ENCODE data around the gene RFX1.
"Not testable (repeated sequence)": the region's sequence is repeated elsewhere in the genome, so short reads cannot be mapped to it uniquely, and the experiment has no call there.

RFX1 gene

GRCh38 chr19:13981467-13981866 lies 24.7 kb downstream of the RFX1 start:
- Mint-ChIP-seq H3K36me3 (ENCODE audit: low read depth) (peaks cover 8% of the 10 kb centered on the region), H3K27me3 (ENCODE audit: low read depth) (no peaks in the 10 kb centered on the region), H3K27ac (peak overlapping the region; percentile 45), H3K4me3 (no peak overlapping the region), H3K9me3 (no peaks in the 10 kb centered on the region), H3K4me1 (ENCODE audit: low read depth) (peaks cover 19% of the 10 kb centered on the region)

GRCh38 chr19:13981021-13981420 lies 25.1 kb downstream of the RFX1 start:
- peaks cover 17% of the 10 kb centered on the region for H3K4me1 Mint-ChIP-seq (ENCODE audit: low read depth)
- H3K36me3 Mint-ChIP-seq (ENCODE audit: low read depth) = peaks cover 9% of the 10 kb centered on the region
- H3K4me3 Mint-ChIP-seq = no peak overlapping the region
- H3K27ac Mint-ChIP-seq = peak overlapping the region; percentile 45
- no peaks in the 10 kb centered on the region for H3K27me3 Mint-ChIP-seq (ENCODE audit: low read depth)
- no peaks in the 10 kb centered on the region for H3K9me3 Mint-ChIP-seq

- H3K36me3 Mint-ChIP-seq (ENCODE audit: low read depth) = peaks cover 12% of the 10 kb centered on the region
- peaks cover 13% of the 10 kb centered on the region for H3K4me1 Mint-ChIP-seq (ENCODE audit: low read depth)
- H3K27ac Mint-ChIP-seq = no peak overlapping the region
- H3K27me3 Mint-ChIP-seq (ENCODE audit: low read depth) = no peaks in the 10 kb centered on the region
- H3K9me3 Mint-ChIP-seq = no peaks in the 10 kb centered on the region
- H3K4me3 Mint-ChIP-seq = no peak overlapping the region
These were observed 25.8 kb downstream of the RFX1 start for GRCh38 chr19:13980340-13980739.

GRCh38 chr19:13979686-13980085 lies 26.4 kb downstream of the RFX1 start:
- no peaks in the 10 kb centered on the region for H3K27me3 Mint-ChIP-seq (ENCODE audit: low read depth)
- no peak overlapping the region for H3K4me3 Mint-ChIP-seq
- H3K27ac Mint-ChIP-seq = no peak overlapping the region
- peaks cover 12% of the 10 kb centered on the region for H3K36me3 Mint-ChIP-seq (ENCODE audit: low read depth)
- no peaks in the 10 kb centered on the region for H3K9me3 Mint-ChIP-seq
- H3K4me1 Mint-ChIP-seq (ENCODE audit: low read depth) = peaks cover 12% of the 10 kb centered on the region

- Mint-ChIP-seq H3K4me3 (no peak overlapping the region), H3K4me1 (ENCODE audit: low read depth) (peaks cover 15% of the 10 kb centered on the region), H3K27ac (no peak overlapping the region), H3K36me3 (ENCODE audit: low read depth) (peaks cover 15% of the 10 kb centered on the region), H3K9me3 (no peaks in the 10 kb centered on the region), H3K27me3 (ENCODE audit: low read depth) (no peaks in the 10 kb centered on the region)
These were observed 26.9 kb downstream of the RFX1 start for GRCh38 chr19:13979244-13979615.

- Mint-ChIP-seq H3K36me3 (ENCODE audit: low read depth) (peaks cover 18% of the 10 kb centered on the region), H3K27ac (no peak overlapping the region), H3K4me1 (ENCODE audit: low read depth) (peaks cover 19% of the 10 kb centered on the region), H3K9me3 (no peaks in the 10 kb centered on the region), H3K27me3 (ENCODE audit: low read depth) (no peaks in the 10 kb centered on the region), H3K4me3 (no peak overlapping the region)
These were observed 27.5 kb downstream of the RFX1 start for GRCh38 chr19:13978351-13979243.

GRCh38 chr19:13977803-13978202 lies 28.3 kb downstream of the RFX1 start:
- Mint-ChIP-seq H3K27ac (no peak overlapping the region), H3K4me1 (ENCODE audit: low read depth) (peaks cover 19% of the 10 kb centered on the region), H3K9me3 (no peaks in the 10 kb centered on the region), H3K27me3 (ENCODE audit: low read depth) (no peaks in the 10 kb centered on the region), H3K4me3 (no peak overlapping the region), H3K36me3 (ENCODE audit: low read depth) (peaks cover 16% of the 10 kb centered on the region)

GRCh38 chr19:13976446-13976845 lies 29.7 kb downstream of the RFX1 start:
- H3K27ac Mint-ChIP-seq = no peak overlapping the region
- peaks cover 14% of the 10 kb centered on the region for H3K36me3 Mint-ChIP-seq (ENCODE audit: low read depth)
- H3K27me3 Mint-ChIP-seq (ENCODE audit: low read depth) = no peaks in the 10 kb centered on the region
- peaks cover 14% of the 10 kb centered on the region for H3K4me1 Mint-ChIP-seq (ENCODE audit: low read depth)
- H3K9me3 Mint-ChIP-seq = no peaks in the 10 kb centered on the region
- no peak overlapping the region for H3K4me3 Mint-ChIP-seq

GRCh38 chr19:13975870-13976269 lies 30.2 kb downstream of the RFX1 start:
- Mint-ChIP-seq H3K27ac (no peak overlapping the region), H3K4me1 (ENCODE audit: low read depth) (peaks cover 10% of the 10 kb centered on the region), H3K9me3 (no peaks in the 10 kb centered on the region), H3K4me3 (no peak overlapping the region), H3K27me3 (ENCODE audit: low read depth) (no peaks in the 10 kb centered on the region), H3K36me3 (ENCODE audit: low read depth) (peaks cover 14% of the 10 kb centered on the region)

GRCh38 chr19:13974073-13974472 lies 32.0 kb downstream of the RFX1 start:
- H3K27me3 Mint-ChIP-seq (ENCODE audit: low read depth) = no peaks in the 10 kb centered on the region
- H3K36me3 Mint-ChIP-seq (ENCODE audit: low read depth) = peaks cover 15% of the 10 kb centered on the region
- peaks cover 7% of the 10 kb centered on the region for H3K4me1 Mint-ChIP-seq (ENCODE audit: low read depth)
- H3K27ac Mint-ChIP-seq = peak overlapping the region; percentile 57
- H3K9me3 Mint-ChIP-seq = no peaks in the 10 kb centered on the region
- no peak overlapping the region for H3K4me3 Mint-ChIP-seq

- not testable (repeated sequence) for H3K4me1 Mint-ChIP-seq (ENCODE audit: low read depth); H3K9me3 Mint-ChIP-seq; H3K27me3 Mint-ChIP-seq (ENCODE audit: low read depth); H3K27ac Mint-ChIP-seq; H3K4me3 Mint-ChIP-seq
- H3K36me3 Mint-ChIP-seq (ENCODE audit: low read depth) = peaks cover 18% of the 10 kb centered on the region
These were observed 32.6 kb downstream of the RFX1 start for GRCh38 chr19:13973479-13973878.

GRCh38 chr19:13972368-13973155 lies 33.6 kb downstream of the RFX1 start:
- Mint-ChIP-seq H3K4me1 (ENCODE audit: low read depth) (peaks cover 7% of the 10 kb centered on the region), H3K27ac (no peak overlapping the region), H3K36me3 (ENCODE audit: low read depth) (peaks cover 18% of the 10 kb centered on the region), H3K27me3 (ENCODE audit: low read depth) (no peaks in the 10 kb centered on the region), H3K9me3 (no peaks in the 10 kb centered on the region), H3K4me3 (no peak overlapping the region)

GRCh38 chr19:13971868-13972267 lies 34.3 kb downstream of the RFX1 start:
- not testable (repeated sequence) for H3K9me3 Mint-ChIP-seq; H3K4me1 Mint-ChIP-seq (ENCODE audit: low read depth); H3K4me3 Mint-ChIP-seq; H3K27me3 Mint-ChIP-seq (ENCODE audit: low read depth); H3K27ac Mint-ChIP-seq
- H3K36me3 Mint-ChIP-seq (ENCODE audit: low read depth) = peaks cover 17% of the 10 kb centered on the region

GRCh38 chr19:13969897-13970296 lies 36.2 kb downstream of the RFX1 start:
- peaks cover 7% of the 10 kb centered on the region for H3K4me1 Mint-ChIP-seq (ENCODE audit: low read depth)
- H3K9me3 Mint-ChIP-seq = no peaks in the 10 kb centered on the region
- H3K27me3 Mint-ChIP-seq (ENCODE audit: low read depth) = no peaks in the 10 kb centered on the region
- no peak overlapping the region for H3K4me3 Mint-ChIP-seq
- peaks cover 10% of the 10 kb centered on the region for H3K36me3 Mint-ChIP-seq (ENCODE audit: low read depth)
- no peak overlapping the region for H3K27ac Mint-ChIP-seq

GRCh38 chr19:13968999-13969398 lies 37.1 kb downstream of the RFX1 start:
- H3K27ac Mint-ChIP-seq = no peak overlapping the region
- peaks cover 1% of the 10 kb centered on the region for H3K4me1 Mint-ChIP-seq (ENCODE audit: low read depth)
- no peaks in the 10 kb centered on the region for H3K27me3 Mint-ChIP-seq (ENCODE audit: low read depth)
- peaks cover 5% of the 10 kb centered on the region for H3K36me3 Mint-ChIP-seq (ENCODE audit: low read depth)
- H3K4me3 Mint-ChIP-seq = no peak overlapping the region
- H3K9me3 Mint-ChIP-seq = no peaks in the 10 kb centered on the region
